GM19025 (cell line): ENCODE data around the gene CDH4.

Experiments used
- ATAC-seq: cut with Tn5 transposase; IDR thresholded peaks from one replicate; pipeline ENCODE4 v1.9.1; 2021; ENCODE audit warnings: mild to moderate bottlenecking, low read depth, moderate library complexity; ENCODE audit not compliant: unreplicated experiment

CDH4 gene

GRCh38 chr20:61705386-61706258 lies 453.6 kb downstream of the CDH4 start:
- ATAC-seq = no peak

GRCh38 chr20:61706259-61706961 lies 454.3 kb downstream of the CDH4 start:
- ATAC-seq = no peak

- ATAC-seq = no peak
Observed at GRCh38 chr20:61708891-61709290, 456.8 kb downstream of the CDH4 start.

- no peak for ATAC-seq
Observed at GRCh38 chr20:61710108-61710507, 458.0 kb downstream of the CDH4 start.

GRCh38 chr20:61712688-61713087 lies 460.6 kb downstream of the CDH4 start:
- ATAC-seq = no peak

GRCh38 chr20:61718361-61719005 lies 466.4 kb downstream of the CDH4 start:
- ATAC-seq = no peak

GRCh38 chr20:61719691-61720347 lies 467.8 kb downstream of the CDH4 start:
- no peak for ATAC-seq

- no peak for ATAC-seq
Observed at GRCh38 chr20:61720348-61720696, 468.3 kb downstream of the CDH4 start.

GRCh38 chr20:61722146-61722678 lies 470.2 kb downstream of the CDH4 start:
- no peak for ATAC-seq

GRCh38 chr20:61723529-61724257 lies 471.6 kb downstream of the CDH4 start:
- ATAC-seq = no peak

- ATAC-seq = no peak
Observed at GRCh38 chr20:61724376-61724775, 472.3 kb downstream of the CDH4 start.

- ATAC-seq = no peak
Observed at GRCh38 chr20:61725145-61725544, 473.1 kb downstream of the CDH4 start.

GRCh38 chr20:61725966-61726365 lies 473.9 kb downstream of the CDH4 start:
- ATAC-seq = no peak

GRCh38 chr20:61726979-61727378 lies 474.9 kb downstream of the CDH4 start:
- ATAC-seq = no peak

- ATAC-seq = no peak
Observed at GRCh38 chr20:61727761-61728160, 475.7 kb downstream of the CDH4 start.

- ATAC-seq = no peak
Observed at GRCh38 chr20:61728326-61728725, 476.3 kb downstream of the CDH4 start.

- ATAC-seq = no peak
Observed at GRCh38 chr20:61728786-61729770, 477.0 kb downstream of the CDH4 start.

GRCh38 chr20:61730631-61731362 lies 478.7 kb downstream of the CDH4 start:
- no peak for ATAC-seq
